Stimulated activated CD8-positive, alpha-beta memory T cell treated with anti-CD3 and anti-CD28 coated beads, Interleukin-4, amount 100 ng/mL, for 4 hours (primary cell): ENCODE measurements around the gene SLC11A1.

Experiments
- DNase-seq, 2 donors: peaks; one replicate each; pipeline ENCODE4 v3.0.0-alpha.2; 2020; ENCODE audit warnings: low read depth in 2 of 2, low spot score in 1 of 2

Gene SLC11A1

DNA sequence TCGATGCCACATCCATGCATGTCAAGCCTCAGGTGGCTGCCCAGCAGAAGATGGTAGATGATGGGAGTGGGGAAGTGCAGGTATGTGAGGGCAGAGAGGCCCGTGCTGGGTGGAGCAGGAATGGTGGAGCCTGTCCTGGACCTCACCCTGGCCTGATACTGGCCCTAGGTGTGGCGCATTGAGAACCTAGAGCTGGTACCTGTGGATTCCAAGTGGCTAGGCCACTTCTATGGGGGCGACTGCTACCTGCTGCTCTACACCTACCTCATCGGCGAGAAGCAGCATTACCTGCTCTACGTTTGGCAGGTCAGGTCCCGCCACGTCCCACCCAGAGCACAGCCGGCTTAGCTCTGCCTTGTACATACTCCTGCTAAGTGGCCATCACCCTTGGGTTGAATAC lies 49.8 kb downstream of the SLC11A1 start:
- no peak for DNase-seq

DNA sequence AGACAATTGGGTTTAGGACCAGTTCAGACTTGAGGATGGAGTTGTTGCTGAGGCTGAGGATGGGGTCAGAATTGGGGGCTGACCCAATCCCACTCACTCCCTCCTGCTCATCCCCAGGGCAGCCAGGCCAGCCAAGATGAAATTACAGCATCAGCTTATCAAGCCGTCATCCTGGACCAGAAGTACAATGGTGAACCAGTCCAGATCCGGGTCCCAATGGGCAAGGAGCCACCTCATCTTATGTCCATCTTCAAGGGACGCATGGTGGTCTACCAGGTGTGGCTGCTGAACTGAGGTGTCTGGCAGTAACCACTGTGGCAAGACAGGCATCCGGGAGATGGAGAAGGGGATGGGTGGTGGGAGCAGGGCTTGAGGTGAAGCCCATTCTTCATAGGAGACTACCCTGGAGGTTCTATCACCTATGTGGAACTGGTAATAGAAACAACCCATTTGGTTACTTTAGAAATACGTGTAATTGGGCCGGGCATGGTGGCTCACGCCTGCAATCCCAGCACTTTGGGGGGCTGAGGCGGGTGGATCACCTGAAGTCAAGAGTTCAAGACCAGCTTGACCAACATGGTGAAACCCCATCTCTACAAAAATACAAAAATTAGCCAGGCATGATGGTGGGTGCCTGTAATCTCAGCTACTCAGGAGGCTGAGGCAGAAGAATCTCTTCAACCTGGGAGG lies 50.7 kb downstream of the SLC11A1 start:
- DNase-seq: no peak

DNA sequence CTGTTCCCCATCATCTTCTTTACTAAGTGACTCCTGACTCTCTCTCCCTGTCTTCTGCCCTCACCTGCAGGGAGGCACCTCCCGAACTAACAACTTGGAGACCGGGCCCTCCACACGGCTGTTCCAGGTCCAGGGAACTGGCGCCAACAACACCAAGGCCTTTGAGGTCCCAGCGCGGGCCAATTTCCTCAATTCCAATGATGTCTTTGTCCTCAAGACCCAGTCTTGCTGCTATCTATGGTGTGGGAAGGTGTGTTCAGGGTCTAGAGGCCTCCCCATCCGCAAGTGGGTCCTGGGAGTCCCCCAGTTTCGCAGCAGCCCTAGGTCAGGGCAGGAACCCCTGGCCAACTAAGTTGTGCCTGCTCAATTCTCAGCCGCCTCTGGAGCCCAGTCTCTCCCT lies 52.4 kb downstream of the SLC11A1 start:
- DNase-seq: no peak

DNA sequence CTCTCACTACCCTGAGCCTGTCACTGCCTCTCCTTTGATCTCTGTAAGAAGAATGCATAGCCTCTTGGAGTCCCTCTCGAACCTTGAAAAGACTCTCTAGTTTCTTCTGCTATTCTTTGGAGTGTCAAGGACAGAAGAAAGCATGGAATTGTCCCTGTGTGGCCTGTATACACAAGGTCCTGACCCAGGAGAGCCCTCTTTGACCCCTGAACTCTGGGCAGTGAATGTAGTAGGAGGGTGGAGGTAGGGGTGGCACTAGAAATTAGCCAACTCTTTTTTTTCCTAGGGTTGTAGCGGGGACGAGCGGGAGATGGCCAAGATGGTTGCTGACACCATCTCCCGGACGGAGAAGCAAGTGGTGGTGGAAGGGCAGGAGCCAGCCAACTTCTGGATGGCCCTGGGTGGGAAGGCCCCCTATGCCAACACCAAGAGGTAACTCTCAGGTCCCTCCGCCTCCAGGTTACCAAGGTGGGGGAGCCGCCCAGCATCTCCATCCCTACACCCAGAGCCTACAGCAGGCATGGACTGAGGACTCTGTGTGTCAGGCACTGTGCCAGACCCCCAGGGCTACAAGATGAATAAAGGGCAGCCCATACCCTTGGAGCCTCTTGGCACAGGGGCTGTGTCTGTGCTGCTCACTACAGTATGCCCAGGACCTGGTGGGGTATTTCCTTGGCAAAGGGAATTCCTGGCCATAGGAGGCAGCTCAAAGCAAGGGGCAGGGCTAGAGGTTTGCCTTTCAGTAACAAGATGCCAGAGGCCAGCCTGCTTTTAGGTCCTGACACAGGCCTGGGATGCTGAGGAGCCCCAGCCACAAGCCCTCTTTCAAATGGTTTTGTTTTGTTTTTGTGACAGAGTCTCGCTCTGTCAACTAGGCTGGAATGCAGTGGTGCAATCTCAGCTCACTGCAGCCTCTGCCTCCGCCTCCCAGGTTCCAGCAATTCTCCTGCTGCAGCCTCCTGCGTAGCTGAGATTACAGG lies 53.2 kb downstream of the SLC11A1 start:
- no peak for DNase-seq

DNA sequence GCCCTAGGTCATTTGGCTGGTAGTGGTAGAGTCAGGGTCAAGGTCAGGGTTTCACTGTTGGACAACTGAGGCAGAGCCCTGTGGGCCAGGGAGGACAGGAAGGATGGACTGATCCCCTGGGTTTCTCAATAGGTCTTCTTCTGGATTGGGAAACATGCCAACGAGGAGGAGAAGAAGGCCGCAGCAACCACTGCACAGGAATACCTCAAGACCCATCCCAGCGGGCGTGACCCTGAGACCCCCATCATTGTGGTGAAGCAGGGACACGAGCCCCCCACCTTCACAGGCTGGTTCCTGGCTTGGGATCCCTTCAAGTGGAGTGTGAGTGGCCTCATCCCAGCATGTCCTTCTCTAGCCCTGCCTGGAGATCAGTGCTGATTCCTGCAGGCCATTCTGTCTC lies 54.9 kb downstream of the SLC11A1 start:
- DNase-seq: no peak

DNA sequence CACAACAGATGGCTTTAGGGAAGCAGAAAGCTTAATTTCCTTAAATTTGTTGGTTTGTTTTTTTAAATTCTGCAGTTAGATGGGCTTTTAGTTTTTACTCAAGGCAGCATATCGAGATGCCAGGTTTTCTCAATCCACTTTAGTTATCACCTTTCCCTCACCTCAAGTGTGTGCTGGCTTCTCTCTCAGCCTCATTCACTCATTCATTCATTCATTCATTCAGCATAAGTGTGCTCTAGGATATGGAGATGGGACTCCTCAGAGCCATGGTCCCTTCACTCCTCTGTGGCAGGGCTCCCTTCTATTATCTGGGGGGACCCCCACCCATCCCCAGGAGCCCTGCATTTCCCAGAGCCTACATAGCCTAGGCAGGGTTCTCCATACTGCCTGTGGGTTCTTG lies 55.9 kb downstream of the SLC11A1 start:
- no peak for DNase-seq

DNA sequence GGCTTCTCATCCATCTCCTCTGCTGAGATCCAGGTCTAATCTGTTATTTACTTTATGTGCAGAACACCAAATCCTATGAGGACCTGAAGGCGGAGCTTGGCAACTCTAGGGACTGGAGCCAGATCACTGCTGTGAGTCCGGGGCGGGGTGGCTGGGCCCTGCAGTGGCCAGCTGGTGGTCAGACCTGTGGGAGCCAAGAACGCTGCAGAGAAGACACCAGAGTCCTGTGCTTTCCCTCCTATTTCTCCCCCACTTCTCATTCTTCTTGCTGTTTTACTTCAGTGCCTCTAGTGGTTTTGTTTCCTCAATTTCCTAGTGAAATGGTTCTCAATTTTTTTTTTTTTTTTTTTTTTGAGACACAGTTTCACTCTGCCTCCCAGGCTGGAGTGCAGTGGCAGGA lies 56.5 kb downstream of the SLC11A1 start:
- no peak for DNase-seq

DNA sequence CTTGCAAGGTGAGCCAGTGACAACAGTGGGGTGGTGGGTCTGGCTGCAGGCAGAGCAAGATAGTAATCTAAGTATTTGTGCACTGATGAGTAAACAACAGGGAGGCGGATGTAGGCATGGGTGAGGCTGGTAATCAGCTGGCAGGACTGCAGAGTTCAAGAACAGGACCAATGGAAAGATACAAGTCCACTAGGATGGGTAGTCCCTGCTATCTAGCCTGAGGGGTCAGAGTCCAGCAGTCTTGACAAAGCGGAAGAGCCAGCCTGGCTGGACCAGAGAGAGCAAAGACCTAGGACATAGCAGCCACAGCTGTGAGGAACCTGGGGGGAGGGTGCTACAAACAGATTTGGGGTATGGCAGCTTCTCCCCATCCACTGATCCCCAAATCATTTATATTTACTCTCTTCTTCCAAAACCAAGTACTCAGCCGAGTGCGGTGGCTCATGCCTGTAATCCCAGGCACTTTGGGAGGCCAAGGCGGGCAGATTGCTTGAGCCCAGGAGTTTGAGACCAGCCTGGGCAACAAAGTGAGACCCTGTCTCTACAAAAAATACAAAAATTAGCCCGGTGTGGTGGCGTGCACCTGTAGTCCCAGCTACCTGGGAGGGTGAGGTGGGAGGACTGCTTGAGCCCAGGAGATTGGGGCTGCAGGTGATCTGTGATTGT lies 62.8 kb downstream of the SLC11A1 start:
- no peak for DNase-seq

DNA sequence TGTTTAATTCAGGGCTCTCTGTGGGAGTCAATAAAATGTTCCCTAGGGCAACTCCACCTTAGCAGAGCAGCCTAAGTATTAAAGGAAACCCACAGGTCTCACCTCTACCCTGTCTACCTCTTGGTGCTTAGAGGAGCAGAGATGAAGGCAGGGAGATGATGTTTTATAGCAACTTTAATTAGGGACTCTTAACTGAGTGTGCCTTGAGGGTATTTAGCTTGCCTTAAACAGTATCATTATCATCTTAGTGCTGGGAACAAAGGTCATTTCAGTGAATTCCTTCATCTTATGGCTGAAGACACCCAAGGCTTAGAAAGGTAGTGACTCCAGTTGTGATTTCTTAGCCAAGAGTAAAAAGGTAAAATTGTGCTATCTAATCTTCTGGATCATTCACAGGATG lies 63.5 kb downstream of the SLC11A1 start:
- DNase-seq: no peak
